Ishikawa (cell line): ENCODE data around the gene PTAFR.

Source experiments
- CEBPB ChIP-seq: IDR thresholded peaks from 2 replicates; pipeline ENCODE4 v1.6.1; 2012
- CREB1 ChIP-seq: IDR thresholded peaks from 2 replicates; pipeline ENCODE4 v1.6.1; 2012; ENCODE audit warnings: low read depth
- EGR1 ChIP-seq: IDR thresholded peaks from 2 replicates; pipeline ENCODE4 v1.6.1; 2012
- EP300 ChIP-seq: IDR thresholded peaks from 2 replicates; pipeline ENCODE4 v1.6.1; 2012; ENCODE audit warnings: borderline replicate concordance
- FOXM1 ChIP-seq: IDR thresholded peaks from 2 replicates; pipeline ENCODE4 v1.6.1; 2012; ENCODE audit warnings: low read depth, borderline replicate concordance
- NFIC ChIP-seq: IDR thresholded peaks from 2 replicates; pipeline ENCODE4 v1.6.1; 2012
- RAD21 ChIP-seq: IDR thresholded peaks from 2 replicates; pipeline ENCODE4 v1.6.1; 2012; ENCODE audit warnings: low read depth
- TAF1 ChIP-seq: IDR thresholded peaks from 2 replicates; pipeline ENCODE4 v1.6.1; 2012; ENCODE audit warnings: low read depth, mild to moderate bottlenecking
- TCF12 ChIP-seq: IDR thresholded peaks from 2 replicates; pipeline ENCODE4 v1.6.1; 2012; ENCODE audit warnings: low read depth
- TEAD4 ChIP-seq: IDR thresholded peaks from 2 replicates; pipeline ENCODE4 v1.6.1; 2012
- YY1 ChIP-seq: IDR thresholded peaks from 2 replicates; pipeline ENCODE4 v1.6.1; 2012; ENCODE audit warnings: low read depth
- ZBTB7A ChIP-seq: IDR thresholded peaks from 2 replicates; pipeline ENCODE4 v1.6.1; 2012; ENCODE audit warnings: low read depth
- TF ChIP-seq, protein P1 (sequence below): IDR thresholded peaks from 2 replicates; pipeline ENCODE4 v1.6.1; 2012
- TF ChIP-seq, protein P2 (sequence below): IDR thresholded peaks from 2 replicates; pipeline ENCODE4 v1.6.1; 2012; ENCODE audit warnings: low read depth, mild to moderate bottlenecking
- TF ChIP-seq, protein P3 (sequence below): IDR thresholded peaks from 2 replicates; pipeline ENCODE4 v1.6.1; 2012

PTAFR gene

DNA sequence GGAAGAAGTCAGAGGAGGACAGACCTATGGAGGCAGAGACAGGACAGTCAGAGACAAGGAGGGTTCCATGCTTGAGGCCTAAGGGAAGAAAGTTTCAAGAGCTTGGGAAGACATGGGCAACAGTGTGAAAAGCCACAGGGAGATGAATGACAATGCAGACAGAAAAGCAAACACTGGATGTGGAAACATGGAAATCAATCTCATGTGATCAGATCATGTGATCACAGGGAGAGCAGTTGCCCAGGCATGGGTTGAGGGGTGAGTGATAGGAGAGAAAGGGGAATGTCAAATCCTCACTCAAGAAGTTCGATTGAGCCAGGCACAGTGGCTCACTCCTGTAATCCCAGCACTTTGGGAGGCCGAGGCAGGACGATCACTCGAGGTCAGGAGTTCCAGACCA lies 17.2 kb downstream of the PTAFR start:
- TF ChIP-seq ZBTB7A (no peak), TAF1 (no peak), TEAD4 (no peak), EGR1 (no peak), EP300 (no peak), FOXM1 (no peak), TCF12 (no peak)

DNA sequence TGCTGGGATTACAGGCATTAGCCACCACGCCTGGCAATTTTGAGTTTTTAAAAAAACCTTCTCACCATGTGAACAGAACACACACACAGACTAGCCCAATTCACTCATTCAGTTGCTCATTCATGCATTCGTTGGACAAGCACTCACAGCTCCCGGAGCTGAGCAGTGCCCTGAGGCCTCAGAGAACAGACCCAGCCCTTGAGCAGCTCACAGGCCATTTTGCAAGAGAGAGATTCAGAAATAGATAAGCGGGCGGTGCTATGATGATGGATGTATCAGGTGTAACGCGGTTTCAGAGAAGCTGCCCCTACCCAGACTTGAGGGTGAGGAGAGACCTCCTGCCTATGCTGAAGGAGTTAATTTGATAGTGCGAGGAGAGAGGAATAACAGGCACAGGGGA lies 18.6 kb downstream of the PTAFR start:
- TF ChIP-seq, protein P1, sequence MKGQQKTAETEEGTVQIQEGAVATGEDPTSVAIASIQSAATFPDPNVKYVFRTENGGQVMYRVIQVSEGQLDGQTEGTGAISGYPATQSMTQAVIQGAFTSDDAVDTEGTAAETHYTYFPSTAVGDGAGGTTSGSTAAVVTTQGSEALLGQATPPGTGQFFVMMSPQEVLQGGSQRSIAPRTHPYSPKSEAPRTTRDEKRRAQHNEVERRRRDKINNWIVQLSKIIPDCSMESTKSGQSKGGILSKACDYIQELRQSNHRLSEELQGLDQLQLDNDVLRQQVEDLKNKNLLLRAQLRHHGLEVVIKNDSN: no peak
- no peak for TF ChIP-seq ZBTB7A
- TF ChIP-seq NFIC: no peak
- TF ChIP-seq TCF12: no peak
- TF ChIP-seq CREB1: no peak
- TF ChIP-seq, protein P2, sequence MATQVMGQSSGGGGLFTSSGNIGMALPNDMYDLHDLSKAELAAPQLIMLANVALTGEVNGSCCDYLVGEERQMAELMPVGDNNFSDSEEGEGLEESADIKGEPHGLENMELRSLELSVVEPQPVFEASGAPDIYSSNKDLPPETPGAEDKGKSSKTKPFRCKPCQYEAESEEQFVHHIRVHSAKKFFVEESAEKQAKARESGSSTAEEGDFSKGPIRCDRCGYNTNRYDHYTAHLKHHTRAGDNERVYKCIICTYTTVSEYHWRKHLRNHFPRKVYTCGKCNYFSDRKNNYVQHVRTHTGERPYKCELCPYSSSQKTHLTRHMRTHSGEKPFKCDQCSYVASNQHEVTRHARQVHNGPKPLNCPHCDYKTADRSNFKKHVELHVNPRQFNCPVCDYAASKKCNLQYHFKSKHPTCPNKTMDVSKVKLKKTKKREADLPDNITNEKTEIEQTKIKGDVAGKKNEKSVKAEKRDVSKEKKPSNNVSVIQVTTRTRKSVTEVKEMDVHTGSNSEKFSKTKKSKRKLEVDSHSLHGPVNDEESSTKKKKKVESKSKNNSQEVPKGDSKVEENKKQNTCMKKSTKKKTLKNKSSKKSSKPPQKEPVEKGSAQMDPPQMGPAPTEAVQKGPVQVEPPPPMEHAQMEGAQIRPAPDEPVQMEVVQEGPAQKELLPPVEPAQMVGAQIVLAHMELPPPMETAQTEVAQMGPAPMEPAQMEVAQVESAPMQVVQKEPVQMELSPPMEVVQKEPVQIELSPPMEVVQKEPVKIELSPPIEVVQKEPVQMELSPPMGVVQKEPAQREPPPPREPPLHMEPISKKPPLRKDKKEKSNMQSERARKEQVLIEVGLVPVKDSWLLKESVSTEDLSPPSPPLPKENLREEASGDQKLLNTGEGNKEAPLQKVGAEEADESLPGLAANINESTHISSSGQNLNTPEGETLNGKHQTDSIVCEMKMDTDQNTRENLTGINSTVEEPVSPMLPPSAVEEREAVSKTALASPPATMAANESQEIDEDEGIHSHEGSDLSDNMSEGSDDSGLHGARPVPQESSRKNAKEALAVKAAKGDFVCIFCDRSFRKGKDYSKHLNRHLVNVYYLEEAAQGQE: no peak
- TF ChIP-seq CEBPB: no peak
- no peak for TF ChIP-seq TEAD4
- no peak for TF ChIP-seq TAF1
- no peak for TF ChIP-seq RAD21
- no peak for TF ChIP-seq YY1
- no peak for TF ChIP-seq EGR1
- TF ChIP-seq, protein P3, sequence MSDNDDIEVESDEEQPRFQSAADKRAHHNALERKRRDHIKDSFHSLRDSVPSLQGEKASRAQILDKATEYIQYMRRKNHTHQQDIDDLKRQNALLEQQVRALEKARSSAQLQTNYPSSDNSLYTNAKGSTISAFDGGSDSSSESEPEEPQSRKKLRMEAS: no peak
- no peak for TF ChIP-seq FOXM1
- TF ChIP-seq EP300: no peak

DNA sequence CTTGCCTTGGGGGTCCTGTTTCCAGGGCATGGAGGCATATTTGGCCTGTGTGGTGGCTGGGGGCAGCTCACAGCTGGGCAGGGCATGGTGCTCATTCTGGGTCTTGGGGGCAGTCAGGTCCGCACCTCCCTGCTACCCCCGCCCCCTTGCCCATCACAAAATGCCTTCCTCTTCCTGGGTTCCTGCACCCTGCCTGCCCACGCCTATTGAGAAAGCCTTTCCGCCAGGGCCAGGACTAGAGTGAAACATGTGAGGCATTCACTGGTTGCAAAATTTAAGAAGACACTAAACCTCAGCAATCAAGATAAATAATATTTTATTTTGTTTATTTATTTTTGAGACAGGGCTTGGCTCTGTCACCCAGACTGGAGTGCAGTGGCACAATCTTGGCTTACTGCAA lies 19.7 kb downstream of the PTAFR start:
- TF ChIP-seq, protein P1: no peak
- TF ChIP-seq FOXM1 (no peak), YY1 (no peak), ZBTB7A (no peak), EGR1 (no peak), CREB1 (no peak), TCF12 (no peak), TEAD4 (no peak), EP300 (no peak), CEBPB (no peak), TAF1 (no peak), RAD21 (no peak), NFIC (no peak)
- TF ChIP-seq, protein P2: no peak
- TF ChIP-seq, protein P3: no peak

DNA sequence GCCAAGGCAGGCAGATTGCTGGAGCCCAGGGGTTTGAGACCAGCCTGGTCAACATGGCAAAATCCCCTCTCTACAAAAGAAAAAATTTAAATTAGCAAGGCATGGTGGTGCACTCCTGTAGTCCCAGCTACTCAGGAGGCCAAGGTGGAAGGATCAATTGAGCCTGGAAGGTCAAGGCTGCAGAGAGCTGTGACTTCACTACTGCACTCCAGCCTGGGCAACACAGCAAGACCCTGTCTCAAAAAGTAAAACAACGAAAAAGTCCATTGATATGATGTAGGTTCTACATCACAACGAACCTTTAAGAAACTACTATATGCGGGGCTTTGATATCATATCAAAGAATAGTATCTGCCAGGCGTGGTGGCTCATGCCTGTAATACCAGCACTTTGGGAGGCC lies 20.9 kb downstream of the PTAFR start:
- TF ChIP-seq, protein P2: no peak
- TF ChIP-seq FOXM1 (no peak), TAF1 (no peak), TCF12 (no peak)

DNA sequence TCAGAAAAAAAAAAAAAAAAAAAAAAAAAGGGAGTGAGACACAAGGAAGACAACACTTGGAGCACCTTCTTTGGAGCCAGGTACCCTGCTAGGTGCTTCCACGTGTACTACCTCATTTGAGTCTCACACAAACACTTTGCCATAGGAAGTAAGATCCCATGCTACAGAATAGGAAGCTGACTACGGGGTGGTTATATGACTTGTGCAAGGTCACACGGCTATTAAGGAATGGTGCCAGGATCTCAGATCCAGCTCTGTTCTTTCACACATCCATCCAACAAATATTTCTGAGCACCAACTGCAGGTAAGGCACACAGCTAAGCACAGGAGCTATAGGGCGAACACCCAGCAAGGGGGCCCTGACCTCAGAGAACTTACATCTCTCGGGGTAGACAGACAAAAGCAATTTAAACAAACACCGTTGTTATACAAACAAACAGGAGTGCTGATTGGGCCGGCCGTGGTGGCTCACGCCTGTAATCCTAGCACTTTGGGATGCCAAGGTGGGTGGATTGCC lies 22.4 kb downstream of the PTAFR start:
- TF ChIP-seq ZBTB7A (no peak), EGR1 (no peak), CEBPB (no peak), EP300 (no peak), TCF12 (no peak), NFIC (no peak), TEAD4 (no peak), RAD21 (no peak), TAF1 (no peak), CREB1 (no peak), FOXM1 (no peak)
- TF ChIP-seq, protein P2: no peak
- TF ChIP-seq, protein P3: no peak
